OCI-LY3 (cell line): ENCODE results near the gene CCDC89.

Experiments
- EZH2phosphoT487 ChIP-seq: fragments of 200-600 bp; shearing (Covaris generic); IDR thresholded peaks from 2 replicates; pipeline ENCODE4 v1.6.1; 2018; ENCODE audit warnings: antibody characterized with exemption, mixed run types, low read depth
- TF ChIP-seq, protein P1 (sequence below): fragments of 200-600, 300-600 bp; sonication (generic); IDR thresholded peaks from 2 replicates; pipeline ENCODE4 v1.5.1; 2014; ENCODE audit warnings: antibody characterized with exemption, low read length, low read depth

DNA sequence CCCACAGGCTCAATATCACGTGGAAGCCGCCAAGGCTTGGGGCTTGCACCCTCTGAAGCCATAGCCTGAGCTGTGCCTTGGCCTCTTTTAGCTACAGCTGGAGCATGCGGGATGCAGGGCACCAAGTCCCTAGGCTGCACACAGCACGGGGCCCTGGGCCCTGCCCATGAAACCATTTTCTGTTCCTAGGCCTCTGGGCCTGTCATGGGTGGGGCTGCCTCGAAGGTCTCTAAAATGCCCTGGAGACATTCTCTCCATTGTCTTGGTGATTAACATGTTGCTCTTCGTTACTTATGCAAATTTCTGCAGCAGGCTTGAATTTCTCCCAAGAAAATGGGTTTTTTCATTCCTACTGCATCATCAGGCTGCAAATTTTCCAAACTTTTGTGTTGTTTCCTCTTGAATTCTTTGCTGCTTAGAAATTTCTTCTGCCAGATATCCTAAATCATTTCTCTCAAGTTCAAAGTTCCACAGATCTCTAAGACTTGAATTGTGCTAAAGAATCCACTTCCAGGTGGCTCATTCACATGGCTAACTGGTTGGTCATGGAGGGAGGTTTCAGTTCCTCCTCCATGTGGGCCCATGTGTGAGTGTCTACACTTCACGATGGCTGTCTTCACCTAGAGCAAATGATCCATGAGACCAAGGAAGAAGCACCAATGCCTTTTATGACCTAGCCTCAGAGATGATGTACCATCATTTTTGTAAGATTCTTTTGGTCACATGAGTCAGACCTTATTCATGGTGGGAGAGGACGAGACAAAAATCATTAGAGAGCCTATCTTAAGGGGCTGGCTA is 13.7 kb downstream of the CCDC89 start:
- TF ChIP-seq, protein P1, sequence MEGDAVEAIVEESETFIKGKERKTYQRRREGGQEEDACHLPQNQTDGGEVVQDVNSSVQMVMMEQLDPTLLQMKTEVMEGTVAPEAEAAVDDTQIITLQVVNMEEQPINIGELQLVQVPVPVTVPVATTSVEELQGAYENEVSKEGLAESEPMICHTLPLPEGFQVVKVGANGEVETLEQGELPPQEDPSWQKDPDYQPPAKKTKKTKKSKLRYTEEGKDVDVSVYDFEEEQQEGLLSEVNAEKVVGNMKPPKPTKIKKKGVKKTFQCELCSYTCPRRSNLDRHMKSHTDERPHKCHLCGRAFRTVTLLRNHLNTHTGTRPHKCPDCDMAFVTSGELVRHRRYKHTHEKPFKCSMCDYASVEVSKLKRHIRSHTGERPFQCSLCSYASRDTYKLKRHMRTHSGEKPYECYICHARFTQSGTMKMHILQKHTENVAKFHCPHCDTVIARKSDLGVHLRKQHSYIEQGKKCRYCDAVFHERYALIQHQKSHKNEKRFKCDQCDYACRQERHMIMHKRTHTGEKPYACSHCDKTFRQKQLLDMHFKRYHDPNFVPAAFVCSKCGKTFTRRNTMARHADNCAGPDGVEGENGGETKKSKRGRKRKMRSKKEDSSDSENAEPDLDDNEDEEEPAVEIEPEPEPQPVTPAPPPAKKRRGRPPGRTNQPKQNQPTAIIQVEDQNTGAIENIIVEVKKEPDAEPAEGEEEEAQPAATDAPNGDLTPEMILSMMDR: no peak
- TF ChIP-seq EZH2phosphoT487: no peak
